Glomerular visceral epithelial cell (primary cell): ENCODE measurements around the gene ACTA2.
A peak's percentile ranks its signal among the peaks of the same experiment; 100 is the strongest.

Experiments
- DNase-seq: peaks from one replicate; pipeline ENCODE4 v3.0.0-alpha.2; 2016; ENCODE audit errors: extremely low spot score

ACTA2 gene

GRCh38 chr10:88952647-88953111 is at the start of gene ACTA2:
Gene ACTA2, minus strand, starts transcription at chr10:88952773. Its CDS starts 3,843 bp downstream, at chr10:88948930.
- DNase-seq, result peak; percentile 9

GRCh38 chr10:89001729-89002072 is 49.1 kb upstream of the ACTA2 start:
- DNase-seq, result no peak

- DNase-seq, result no peak
Measured at GRCh38 chr10:89001024-89001728, 48.6 kb upstream of the ACTA2 start.

GRCh38 chr10:88999625-89000024 is 47.1 kb upstream of the ACTA2 start:
- DNase-seq, result no peak

GRCh38 chr10:88996927-88997326 is 44.4 kb upstream of the ACTA2 start:
- no peak for DNase-seq

GRCh38 chr10:88995156-88995876 is 42.7 kb upstream of the ACTA2 start:
- DNase-seq, result no peak

- no peak for DNase-seq
Measured at GRCh38 chr10:88994019-88994418, 41.4 kb upstream of the ACTA2 start.

- DNase-seq, result no peak
Measured at GRCh38 chr10:88992921-88993524, 40.5 kb upstream of the ACTA2 start.

GRCh38 chr10:88991899-88992320 is 39.3 kb upstream of the ACTA2 start:
- no peak for DNase-seq

GRCh38 chr10:88991161-88991898 is 38.8 kb upstream of the ACTA2 start:
- DNase-seq, result peak; percentile 56

- peak; percentile 85 for DNase-seq
Measured at GRCh38 chr10:88990384-88991160, 38.0 kb upstream of the ACTA2 start, which contains the start of gene FAS. Gene FAS, plus strand, starts transcription at chr10:88990798. Its CDS starts 79 bp downstream, at chr10:88990877.

- peak; percentile 56 for DNase-seq
Measured at GRCh38 chr10:88989824-88990383, 37.3 kb upstream of the ACTA2 start.

- DNase-seq, result no peak
Measured at GRCh38 chr10:88989423-88989822, 36.9 kb upstream of the ACTA2 start.

- DNase-seq, result no peak
Measured at GRCh38 chr10:88987840-88988239, 35.3 kb upstream of the ACTA2 start.

- DNase-seq, result no peak
Measured at GRCh38 chr10:88987243-88987725, 34.7 kb upstream of the ACTA2 start.

- peak; percentile 44 for DNase-seq
Measured at GRCh38 chr10:88986549-88987242, 34.1 kb upstream of the ACTA2 start.

GRCh38 chr10:88984525-88984924 is 32.0 kb upstream of the ACTA2 start:
- no peak for DNase-seq

GRCh38 chr10:88983939-88984338 is 31.4 kb upstream of the ACTA2 start:
- DNase-seq, result no peak

GRCh38 chr10:88983206-88983605 is 30.6 kb upstream of the ACTA2 start:
- no peak for DNase-seq

GRCh38 chr10:88982366-88982765 is 29.8 kb upstream of the ACTA2 start:
- no peak for DNase-seq
